ENCODE results near the gene MSS51. TPM values are rescaled to one million over a fixed set of nuclear protein-coding genes. Genes with fewer than 3 reads are reported as not detected.

Gene MSS51
- total and polyA plus RNA-seq, 7 donors: 2.0 to 253 (median 17.0) TPM

DNA sequence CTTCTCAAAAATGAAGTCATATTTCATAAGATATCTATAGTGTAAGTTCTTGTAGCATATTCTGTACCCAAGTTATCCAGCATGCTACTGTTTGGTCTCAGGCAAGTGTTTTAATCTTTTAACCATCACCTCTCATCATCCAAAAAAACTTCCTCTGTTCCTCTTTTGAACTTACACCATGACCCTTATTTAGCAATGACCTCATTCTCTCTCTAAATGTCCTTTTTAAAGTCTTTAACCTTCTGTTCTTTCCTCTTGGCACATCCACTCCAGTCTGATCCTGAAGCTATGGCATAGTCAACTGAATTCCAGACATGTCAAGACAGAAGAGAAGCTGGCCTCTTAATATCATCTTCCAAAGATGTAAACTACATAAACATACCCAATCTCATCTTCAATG, 36.2 kb upstream of the MSS51 start:
- ATAC-seq: peak; percentile 72 to 83 (median 75)
- peak overlapping the region; percentile 2 for H3K4me3 ChIP-seq
- peaks cover 68% of the 10 kb centered on the region for H3K4me1 ChIP-seq
- TF ChIP-seq, protein P1, sequence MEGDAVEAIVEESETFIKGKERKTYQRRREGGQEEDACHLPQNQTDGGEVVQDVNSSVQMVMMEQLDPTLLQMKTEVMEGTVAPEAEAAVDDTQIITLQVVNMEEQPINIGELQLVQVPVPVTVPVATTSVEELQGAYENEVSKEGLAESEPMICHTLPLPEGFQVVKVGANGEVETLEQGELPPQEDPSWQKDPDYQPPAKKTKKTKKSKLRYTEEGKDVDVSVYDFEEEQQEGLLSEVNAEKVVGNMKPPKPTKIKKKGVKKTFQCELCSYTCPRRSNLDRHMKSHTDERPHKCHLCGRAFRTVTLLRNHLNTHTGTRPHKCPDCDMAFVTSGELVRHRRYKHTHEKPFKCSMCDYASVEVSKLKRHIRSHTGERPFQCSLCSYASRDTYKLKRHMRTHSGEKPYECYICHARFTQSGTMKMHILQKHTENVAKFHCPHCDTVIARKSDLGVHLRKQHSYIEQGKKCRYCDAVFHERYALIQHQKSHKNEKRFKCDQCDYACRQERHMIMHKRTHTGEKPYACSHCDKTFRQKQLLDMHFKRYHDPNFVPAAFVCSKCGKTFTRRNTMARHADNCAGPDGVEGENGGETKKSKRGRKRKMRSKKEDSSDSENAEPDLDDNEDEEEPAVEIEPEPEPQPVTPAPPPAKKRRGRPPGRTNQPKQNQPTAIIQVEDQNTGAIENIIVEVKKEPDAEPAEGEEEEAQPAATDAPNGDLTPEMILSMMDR (IDR thresholded peaks at IDR 0.05): no peak
- peaks cover 0 to 75% of the 10 kb centered on the region in 2 donors for H3K36me3 ChIP-seq (ENCODE audit: insufficient read depth in 1 of 2, low read depth in 1 of 2)
- intact Hi-C loops (cut with DNase I): loop anchor here (5.0 kb wide), 2 partner anchors 37 to 47 kb away; partner anchors contain the start of gene MSS51 (in 1 of the 2)
- DNase-seq: no peak
- H3K27me3 ChIP-seq (ENCODE audit: insufficient read depth in 3 of 3, low read length in 2 of 3): no peaks in the 10 kb centered on the region
- H3K27ac ChIP-seq: peak overlapping the region; percentile 84
- H3K9me3 ChIP-seq: no peaks in the 10 kb centered on the region

DNA sequence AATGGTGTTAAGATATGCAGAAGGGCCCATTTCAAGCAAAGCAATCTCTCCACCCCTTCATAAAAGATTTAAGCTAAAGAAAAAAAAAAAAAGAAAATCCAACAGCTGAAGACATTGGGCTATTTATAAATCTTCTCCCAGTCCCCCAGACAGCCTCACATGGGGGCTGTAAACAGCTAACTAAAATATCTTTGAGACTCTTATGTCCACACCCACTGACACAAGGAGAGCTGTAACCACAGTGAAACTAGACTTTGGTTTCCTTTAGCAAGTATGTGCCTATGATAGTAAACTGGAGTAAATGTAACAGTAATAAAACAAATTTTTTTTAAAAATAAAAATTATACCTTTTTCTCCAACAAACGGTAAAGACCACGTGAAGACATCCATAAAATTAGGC, 33.8 kb upstream of the MSS51 start:
- Histone ChIP-seq H3K4me1 (peaks cover 64% of the 10 kb centered on the region), H3K9me3 (no peaks in the 10 kb centered on the region), H3K4me3 (peak overlapping the region; percentile 61), H3K36me3 (ENCODE audit: insufficient read depth in 1 of 2, low read depth in 1 of 2) (peaks cover 0 to 62% of the 10 kb centered on the region in 2 donors), H3K27me3 (ENCODE audit: insufficient read depth in 3 of 3, low read length in 2 of 3) (no peaks in the 10 kb centered on the region), H3K27ac (peak overlapping the region; percentile 84)
- WGBS, 3 donors: 54 to 76% (median 55%) methylated on average over 2 of the region's 2 CpGs
- TF ChIP-seq, protein P1 (IDR thresholded peaks at IDR 0.05): no peak
- ATAC-seq (peak in 3 of 4 donors; percentile 34 to 68 (median 50)), DNase-seq (no peak)
- intact Hi-C loops (cut with DNase I): loop anchor here (5.0 kb wide), 2 partner anchors 35 to 45 kb away; partner anchors contain the start of gene MSS51 (in 1 of the 2)

DNA sequence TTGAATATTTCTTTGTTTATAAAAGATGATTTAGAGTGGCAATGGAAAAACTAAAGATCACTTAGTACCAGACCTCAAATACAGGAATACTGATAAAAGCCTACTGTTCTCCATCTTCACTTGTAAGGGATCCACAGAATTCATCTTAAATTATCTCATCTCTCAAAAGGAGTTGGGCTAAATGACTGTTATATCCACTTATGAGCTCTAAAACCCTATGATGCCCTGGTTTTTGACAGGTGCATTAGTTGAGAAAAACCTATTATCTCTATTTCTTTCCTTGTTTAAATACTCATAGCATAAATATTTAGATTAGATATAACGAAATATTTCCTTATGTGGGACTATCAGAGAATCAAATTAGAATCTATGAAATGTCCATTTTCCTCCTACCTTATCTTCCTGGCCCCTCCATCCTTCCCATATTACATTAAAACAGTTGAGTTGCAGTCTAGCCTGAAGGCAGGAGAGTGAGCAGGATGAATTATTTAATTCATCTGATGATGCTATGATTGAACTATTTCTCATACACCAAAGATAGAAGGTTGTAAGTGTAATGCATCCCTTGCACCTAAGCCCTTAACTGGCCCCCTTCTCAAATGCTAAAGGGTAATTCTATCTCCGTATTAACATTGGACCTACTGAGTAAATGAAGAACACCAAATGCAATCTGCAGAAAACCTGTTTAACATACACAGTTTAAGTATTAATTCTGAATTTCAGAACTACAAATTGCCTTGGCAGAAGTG, 32.8 kb upstream of the MSS51 start:
- H3K4me3 ChIP-seq: peak overlapping the region; percentile 61
- H3K27ac ChIP-seq: peak overlapping the region; percentile 84
- H3K36me3 ChIP-seq (ENCODE audit: insufficient read depth in 1 of 2, low read depth in 1 of 2): peaks cover 0 to 55% of the 10 kb centered on the region in 2 donors
- peak; percentile 75 to 83 (median 82) for ATAC-seq
- WGBS, 3 donors: 55 to 69% (median 60%) methylated on average over 2 of the region's 2 CpGs
- no peaks in the 10 kb centered on the region for H3K27me3 ChIP-seq (ENCODE audit: insufficient read depth in 3 of 3, low read length in 2 of 3)
- intact Hi-C loops (cut with DNase I): loop anchor here (5.0 kb wide), 2 partner anchors 34 to 44 kb away; partner anchors contain the start of gene MSS51 (in 1 of the 2)
- no peaks in the 10 kb centered on the region for H3K9me3 ChIP-seq
- TF ChIP-seq, protein P1 (IDR thresholded peaks at IDR 0.05): no peak
- DNase-seq: no peak
- H3K4me1 ChIP-seq: peaks cover 55% of the 10 kb centered on the region

DNA sequence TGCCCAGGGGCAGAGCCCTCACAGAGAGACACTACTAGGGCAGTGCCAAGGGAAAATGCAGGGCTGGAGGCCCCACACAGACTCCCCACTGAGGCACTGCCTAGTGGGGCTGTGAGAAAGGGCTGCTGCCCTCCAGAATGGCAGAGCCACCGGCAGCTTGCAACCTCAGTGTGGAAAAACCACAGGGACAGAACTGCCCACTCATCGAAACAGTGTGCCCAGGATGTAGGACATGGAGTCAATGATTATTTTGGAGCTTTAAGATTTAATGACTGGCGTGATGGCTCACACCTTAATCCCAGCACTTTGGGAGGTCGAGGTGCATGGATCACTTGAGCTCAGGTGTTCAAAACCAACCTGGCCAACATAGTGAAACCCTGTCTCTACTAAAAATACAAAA, 27.5 kb upstream of the MSS51 start:
- ATAC-seq (no peak), DNase-seq (no peak)
- Histone ChIP-seq H3K4me3 (no peak overlapping the region), H3K4me1 (peaks cover 14% of the 10 kb centered on the region), H3K36me3 (ENCODE audit: insufficient read depth in 1 of 2, low read depth in 1 of 2) (peaks cover 0 to 33% of the 10 kb centered on the region in 2 donors), H3K27me3 (ENCODE audit: insufficient read depth in 3 of 3, low read length in 2 of 3) (no peaks in the 10 kb centered on the region), H3K27ac (peak overlapping the region; percentile 3), H3K9me3 (no peaks in the 10 kb centered on the region)
- TF ChIP-seq, protein P1 (IDR thresholded peaks at IDR 0.05): no peak
- intact Hi-C loops (cut with DNase I): no loop called here
- WGBS, 3 donors: 89 to 98% (median 96%) methylated on average over 4 of the region's 4 CpGs
